Ishikawa (cell line): Measurements from ENCODE around the gene CFAP68.

Experiments
- CEBPB ChIP-seq: IDR thresholded peaks from 2 replicates; pipeline ENCODE4 v1.6.1; 2012
- CREB1 ChIP-seq: IDR thresholded peaks from 2 replicates; pipeline ENCODE4 v1.6.1; 2012; ENCODE audit warnings: low read depth
- EGR1 ChIP-seq: IDR thresholded peaks from 2 replicates; pipeline ENCODE4 v1.6.1; 2012
- EP300 ChIP-seq: IDR thresholded peaks from 2 replicates; pipeline ENCODE4 v1.6.1; 2012; ENCODE audit warnings: borderline replicate concordance
- FOXM1 ChIP-seq: IDR thresholded peaks from 2 replicates; pipeline ENCODE4 v1.6.1; 2012; ENCODE audit warnings: low read depth, borderline replicate concordance
- NFIC ChIP-seq: IDR thresholded peaks from 2 replicates; pipeline ENCODE4 v1.6.1; 2012
- RAD21 ChIP-seq: IDR thresholded peaks from 2 replicates; pipeline ENCODE4 v1.6.1; 2012; ENCODE audit warnings: low read depth
- REST ChIP-seq: IDR thresholded peaks from 2 replicates; pipeline ENCODE4 v1.6.1; 2012; ENCODE audit warnings: low read depth, mild to moderate bottlenecking
- TAF1 ChIP-seq: IDR thresholded peaks from 2 replicates; pipeline ENCODE4 v1.6.1; 2012; ENCODE audit warnings: low read depth, mild to moderate bottlenecking
- TCF12 ChIP-seq: IDR thresholded peaks from 2 replicates; pipeline ENCODE4 v1.6.1; 2012; ENCODE audit warnings: low read depth
- TEAD4 ChIP-seq: IDR thresholded peaks from 2 replicates; pipeline ENCODE4 v1.6.1; 2012
- YY1 ChIP-seq: IDR thresholded peaks from 2 replicates; pipeline ENCODE4 v1.6.1; 2012; ENCODE audit warnings: low read depth
- ZBTB7A ChIP-seq: IDR thresholded peaks from 2 replicates; pipeline ENCODE4 v1.6.1; 2012; ENCODE audit warnings: low read depth
- TF ChIP-seq, protein P1 (sequence below): IDR thresholded peaks from 2 replicates; pipeline ENCODE4 v1.6.1; 2012
- TF ChIP-seq, protein P2 (sequence below): IDR thresholded peaks from 2 replicates; pipeline ENCODE4 v1.6.1; 2012

Gene CFAP68

GRCh38 chr11:111852103-111852502 lies 27.2 kb upstream of the CFAP68 start:
- TF ChIP-seq RAD21 (no peak), ZBTB7A (no peak), EGR1 (no peak), YY1 (no peak), TCF12 (no peak), NFIC (no peak), TEAD4 (no peak), FOXM1 (no peak), EP300 (no peak), REST (no peak), CEBPB (no peak)

GRCh38 chr11:111855506-111855905 lies 23.8 kb upstream of the CFAP68 start:
- no peak for TF ChIP-seq TAF1
- no peak for TF ChIP-seq EP300
- TF ChIP-seq FOXM1: no peak

GRCh38 chr11:111860257-111860656 lies 19.1 kb upstream of the CFAP68 start:
- TF ChIP-seq RAD21: no peak
- TF ChIP-seq REST: no peak
- TF ChIP-seq, protein P1, sequence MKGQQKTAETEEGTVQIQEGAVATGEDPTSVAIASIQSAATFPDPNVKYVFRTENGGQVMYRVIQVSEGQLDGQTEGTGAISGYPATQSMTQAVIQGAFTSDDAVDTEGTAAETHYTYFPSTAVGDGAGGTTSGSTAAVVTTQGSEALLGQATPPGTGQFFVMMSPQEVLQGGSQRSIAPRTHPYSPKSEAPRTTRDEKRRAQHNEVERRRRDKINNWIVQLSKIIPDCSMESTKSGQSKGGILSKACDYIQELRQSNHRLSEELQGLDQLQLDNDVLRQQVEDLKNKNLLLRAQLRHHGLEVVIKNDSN: no peak
- no peak for TF ChIP-seq ZBTB7A
- TF ChIP-seq CEBPB: no peak
- no peak for TF ChIP-seq TEAD4
- TF ChIP-seq CREB1: no peak
- TF ChIP-seq, protein P2, sequence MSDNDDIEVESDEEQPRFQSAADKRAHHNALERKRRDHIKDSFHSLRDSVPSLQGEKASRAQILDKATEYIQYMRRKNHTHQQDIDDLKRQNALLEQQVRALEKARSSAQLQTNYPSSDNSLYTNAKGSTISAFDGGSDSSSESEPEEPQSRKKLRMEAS: no peak
- no peak for TF ChIP-seq FOXM1
- TF ChIP-seq YY1: no peak
- no peak for TF ChIP-seq TAF1
- TF ChIP-seq NFIC: no peak
- TF ChIP-seq EP300: no peak
- no peak for TF ChIP-seq TCF12
- TF ChIP-seq EGR1: no peak

DNA sequence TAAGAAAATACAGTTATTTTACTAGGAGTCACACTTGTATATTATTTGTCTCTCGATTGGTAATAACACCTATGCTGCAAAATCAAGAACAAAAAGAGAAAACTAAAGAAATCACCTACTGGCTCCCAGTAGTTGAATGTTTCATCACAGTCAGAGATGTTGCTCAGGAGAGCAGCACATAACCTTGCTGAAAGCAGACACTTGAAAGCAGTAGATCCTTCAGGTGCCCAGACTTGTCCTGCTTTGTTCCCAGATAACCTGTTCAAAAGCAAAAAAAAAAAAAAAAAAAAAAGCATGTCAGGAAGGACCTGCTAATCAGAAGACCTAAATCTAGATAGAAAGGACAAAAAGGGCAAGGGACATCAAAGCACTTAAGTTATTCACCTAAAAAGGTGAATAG lies 9.2 kb upstream of the CFAP68 start:
- TF ChIP-seq CREB1 (no peak), ZBTB7A (no peak), REST (no peak), TAF1 (no peak), NFIC (no peak), CEBPB (no peak), RAD21 (no peak), FOXM1 (no peak), TEAD4 (no peak)
- TF ChIP-seq, protein P2: no peak

DNA sequence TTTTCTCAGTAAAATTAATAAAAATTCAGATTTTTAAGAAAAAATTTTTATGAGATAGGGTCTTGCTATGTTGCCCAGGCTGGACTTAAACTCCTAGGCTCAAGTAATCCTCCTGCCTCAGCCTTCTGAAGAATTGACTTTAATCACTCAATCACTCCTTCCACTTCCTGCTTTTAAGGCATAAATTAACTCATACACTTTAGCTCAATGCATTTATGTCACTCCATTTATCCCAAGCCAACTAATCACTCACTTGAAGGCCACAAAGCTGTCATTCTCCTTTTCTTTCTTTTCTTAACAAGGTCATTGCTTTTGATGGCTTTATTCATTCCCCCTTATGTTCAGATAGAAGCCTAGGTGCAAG lies 8.8 kb upstream of the CFAP68 start:
- no peak for TF ChIP-seq TCF12
- TF ChIP-seq FOXM1: no peak
- no peak for TF ChIP-seq ZBTB7A
- TF ChIP-seq, protein P1: no peak
- TF ChIP-seq TAF1: no peak
- TF ChIP-seq EP300: no peak
